ENCODE data around the gene SEC31B. TPM values are rescaled to one million over a fixed set of nuclear protein-coding genes. Genes with fewer than 3 reads are reported as not detected.

Gene SEC31B
- total RNA-seq, 2 experiments from 2014 or later = 202 to 208 TPM

DNA sequence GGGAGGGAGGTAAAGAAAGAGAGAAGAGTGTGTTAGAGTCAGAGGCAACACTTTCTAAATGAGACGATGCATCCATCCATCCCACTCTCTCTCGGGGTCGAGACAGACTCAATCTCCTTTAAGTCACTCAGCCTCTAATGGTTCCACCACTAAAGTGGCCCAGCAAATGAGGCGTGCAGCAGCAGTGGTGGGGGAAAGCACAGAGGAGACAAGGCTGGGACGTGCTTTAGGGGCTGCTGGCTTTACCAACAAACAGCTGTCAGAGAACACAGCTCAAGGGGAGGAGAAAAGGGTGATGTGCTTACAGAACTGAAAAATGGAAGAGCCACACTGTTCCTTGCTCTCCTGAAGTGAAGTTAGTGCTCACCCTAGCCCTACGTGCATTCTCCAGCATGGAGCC, 4.5 kb upstream of the SEC31B start:
- Mint-ChIP-seq H3K9me3 (no peaks in the 10 kb centered on the region), H3K27me3 (no peaks in the 10 kb centered on the region), H3K27ac (no peak overlapping the region), H3K4me1 (peaks cover 42% of the 10 kb centered on the region), H3K36me3 (ENCODE audit: low read depth) (peaks cover 48% of the 10 kb centered on the region), H3K4me3 (no peak overlapping the region)
- CTCF ChIA-PET = interaction anchor here (1.6 to 14.5 kb wide), 3 partner anchors 11 to 474 kb away, joined by 3 to 170 read pairs (median 7); partner anchors contain the start of gene HIF1AN
- POLR2A ChIA-PET = no interaction called here
- no peak for DNase-seq

DNA sequence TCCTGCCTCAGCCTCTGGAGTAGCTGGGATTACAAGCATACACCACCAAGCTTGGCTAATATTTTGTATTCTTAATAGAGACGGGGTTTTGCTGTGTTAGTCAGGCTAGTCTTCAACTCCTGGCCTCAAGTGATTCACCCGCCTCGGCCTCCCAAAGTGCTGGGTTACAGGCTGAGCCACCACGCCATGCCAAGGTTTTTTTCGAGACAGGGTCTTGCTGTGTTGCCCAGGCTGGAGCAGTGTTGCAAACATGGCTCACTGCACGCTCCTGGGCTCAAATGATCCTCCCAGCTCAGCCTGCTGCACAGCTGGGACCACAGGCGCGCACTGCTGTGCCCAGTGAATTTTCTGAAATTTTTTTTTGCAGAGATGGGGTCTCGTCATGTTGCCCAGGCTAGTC, 3.3 kb upstream of the SEC31B start:
- Mint-ChIP-seq H3K27ac (no peak overlapping the region), H3K36me3 (ENCODE audit: low read depth) (peaks cover 45% of the 10 kb centered on the region), H3K27me3 (no peaks in the 10 kb centered on the region), H3K9me3 (no peaks in the 10 kb centered on the region), H3K4me1 (peaks cover 47% of the 10 kb centered on the region), H3K4me3 (no peak overlapping the region)
- no peak for DNase-seq
- ChIA-PET POLR2A (interaction anchor here (0.5 to 0.8 kb wide), 2 partner anchors 14 to 226 kb away, joined by 3 read pairs; no protein-coding TSS in a partner anchor), CTCF (interaction anchor here (0.6 to 14.5 kb wide), 8 partner anchors 9 to 1533 kb away, joined by 3 to 170 read pairs (median 3); partner anchors contain the start of genes ARMH3 and HIF1AN)

DNA sequence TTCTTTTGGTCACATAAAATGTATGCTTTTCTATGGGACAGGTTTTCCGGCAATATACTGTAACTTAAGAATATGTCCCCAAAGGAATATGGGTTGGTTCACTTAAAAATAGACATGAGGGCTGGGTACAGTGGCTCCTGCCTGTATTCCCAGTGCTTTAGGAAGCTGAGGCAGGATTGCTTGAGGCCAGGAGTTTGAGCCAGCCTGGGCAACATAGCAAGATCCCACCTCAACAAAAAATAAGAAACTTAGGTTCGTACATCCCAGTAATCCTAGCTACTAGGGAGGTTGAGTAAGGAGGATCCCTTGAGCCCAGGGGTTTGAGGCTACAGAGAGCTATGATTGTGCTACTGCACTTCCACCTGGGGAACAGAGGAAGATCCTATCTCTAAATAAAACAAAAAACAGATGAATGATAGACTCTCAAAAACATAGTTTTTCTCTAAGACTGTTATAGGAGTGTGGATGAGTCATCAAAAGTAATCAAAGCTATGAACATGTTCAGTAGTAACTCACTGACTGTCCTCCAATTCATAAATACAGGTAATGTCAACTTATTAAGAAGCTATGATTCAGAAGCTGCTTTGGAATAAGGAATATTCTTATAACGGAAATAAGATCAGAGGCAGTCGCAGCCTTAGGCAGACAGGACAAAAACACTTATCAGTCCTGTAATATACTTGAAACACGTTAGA, 2.6 kb upstream of the SEC31B start:
- Mint-ChIP-seq H3K9me3 (no peaks in the 10 kb centered on the region), H3K4me3 (no peak overlapping the region), H3K27ac (no peak overlapping the region), H3K4me1 (peaks cover 48% of the 10 kb centered on the region), H3K27me3 (no peaks in the 10 kb centered on the region), H3K36me3 (ENCODE audit: low read depth) (peaks cover 49% of the 10 kb centered on the region)
- no peak for DNase-seq
- ChIA-PET CTCF (interaction anchor here (0.6 to 14.5 kb wide), 8 partner anchors 9 to 194 kb away, joined by 3 to 170 read pairs (median 4); partner anchors contain the start of gene HIF1AN), POLR2A (interaction anchor here (0.5 to 0.8 kb wide), 2 partner anchors 13 to 225 kb away, joined by 3 read pairs; no protein-coding TSS in a partner anchor)

DNA sequence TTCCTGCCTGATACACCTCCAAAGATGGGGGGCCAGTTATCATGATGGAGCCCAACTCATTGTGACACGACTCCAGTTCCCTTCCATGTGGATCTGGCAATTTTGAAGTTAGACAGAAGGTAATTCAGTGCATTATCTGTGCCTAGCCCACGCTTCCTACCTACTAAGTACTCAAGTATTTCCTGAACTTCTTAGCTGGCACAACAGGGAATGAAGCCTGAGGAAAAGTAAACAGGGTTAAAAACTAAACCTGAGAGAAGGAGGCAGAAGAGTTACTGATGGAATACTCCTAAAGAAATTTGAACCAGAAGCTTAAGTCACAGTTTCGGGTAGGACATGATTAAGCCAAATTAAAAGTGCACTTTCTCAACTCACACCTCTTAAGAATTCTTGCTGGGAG, 1.1 kb upstream of the SEC31B start:
- DNase-seq = no peak
- no peaks in the 10 kb centered on the region for H3K9me3 Mint-ChIP-seq
- CTCF ChIA-PET = interaction anchor here (1.4 to 14.5 kb wide), 2 partner anchors 8 to 193 kb away, joined by 6 to 170 read pairs; no protein-coding TSS in a partner anchor
- H3K27me3 Mint-ChIP-seq = no peaks in the 10 kb centered on the region
- POLR2A ChIA-PET = no interaction called here
- H3K36me3 Mint-ChIP-seq (ENCODE audit: low read depth) = peaks cover 47% of the 10 kb centered on the region
- no peak overlapping the region for H3K27ac Mint-ChIP-seq
- H3K4me3 Mint-ChIP-seq = no peak overlapping the region
- peaks cover 48% of the 10 kb centered on the region for H3K4me1 Mint-ChIP-seq

DNA sequence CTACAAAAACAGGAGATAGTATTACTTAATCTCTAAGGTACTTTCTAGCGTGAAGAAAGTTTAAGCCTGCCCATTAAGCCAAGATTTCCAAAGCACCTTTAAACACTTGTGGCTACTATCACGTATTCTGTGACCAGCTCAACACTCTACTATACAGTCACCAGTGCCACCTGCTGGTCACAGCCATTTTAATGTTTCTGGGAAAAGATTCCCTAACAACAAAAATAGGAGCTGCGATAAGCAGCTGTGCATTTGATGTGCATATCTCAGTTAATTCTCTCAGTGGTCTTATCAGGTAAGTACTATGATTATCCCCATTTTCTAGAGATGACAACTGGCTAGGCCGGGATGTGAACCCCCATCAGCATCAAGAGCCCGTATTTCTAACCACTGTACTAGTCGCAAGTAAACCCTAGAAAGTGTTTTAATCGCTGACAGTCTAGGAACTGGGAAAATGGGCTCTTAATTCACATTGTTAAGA, 860 bp downstream of the SEC31B start:
- peaks cover 39% of the 10 kb centered on the region for H3K36me3 Mint-ChIP-seq (ENCODE audit: low read depth)
- no peak overlapping the region for H3K4me3 Mint-ChIP-seq
- DNase-seq = peak; percentile 75
- no peaks in the 10 kb centered on the region for H3K9me3 Mint-ChIP-seq
- H3K27me3 Mint-ChIP-seq = no peaks in the 10 kb centered on the region
- POLR2A ChIA-PET = interaction anchor here (1.4 kb wide), 2 partner anchors 10 to 36 kb away, joined by 5 to 6 read pairs; no protein-coding TSS in a partner anchor
- CTCF ChIA-PET = interaction anchor here (0.6 to 14.5 kb wide), 19 partner anchors 6 to 191 kb away, joined by 3 to 170 read pairs (median 6); partner anchors contain the start of genes HIF1AN, NDUFB8 and SEC31B
- H3K4me1 Mint-ChIP-seq = peaks cover 53% of the 10 kb centered on the region
- peak overlapping the region; percentile 58 for H3K27ac Mint-ChIP-seq

DNA sequence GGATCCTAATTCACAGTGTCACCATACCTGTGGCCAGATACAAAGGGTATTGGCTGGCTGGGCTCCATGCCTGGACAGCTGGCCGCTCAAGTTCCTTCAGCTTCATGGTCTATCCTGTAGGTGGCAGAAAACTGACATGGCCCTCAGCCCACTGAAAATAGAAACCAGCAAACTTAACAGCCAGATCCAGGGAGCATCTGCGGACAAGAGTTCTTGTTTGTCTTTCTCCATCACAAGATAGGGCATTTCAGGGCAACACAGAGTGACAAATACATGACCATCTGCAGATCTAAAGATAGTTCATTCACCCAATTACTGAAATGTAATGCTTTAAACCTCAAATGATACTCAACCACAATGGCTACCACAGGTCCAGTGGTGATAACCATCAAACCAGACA, 2.8 kb downstream of the SEC31B start:
- ChIA-PET CTCF (interaction anchor here (1.2 to 12.7 kb wide), 6 partner anchors 8 to 84 kb away, joined by 4 to 170 read pairs (median 20); partner anchors contain the start of genes HIF1AN, NDUFB8 and SEC31B), POLR2A (no interaction called here)
- Mint-ChIP-seq H3K9me3 (no peaks in the 10 kb centered on the region), H3K4me1 (peaks cover 66% of the 10 kb centered on the region), H3K36me3 (ENCODE audit: low read depth) (peaks cover 49% of the 10 kb centered on the region), H3K27ac (no peak overlapping the region), H3K4me3 (no peak overlapping the region), H3K27me3 (no peaks in the 10 kb centered on the region)
- DNase-seq = no peak

DNA sequence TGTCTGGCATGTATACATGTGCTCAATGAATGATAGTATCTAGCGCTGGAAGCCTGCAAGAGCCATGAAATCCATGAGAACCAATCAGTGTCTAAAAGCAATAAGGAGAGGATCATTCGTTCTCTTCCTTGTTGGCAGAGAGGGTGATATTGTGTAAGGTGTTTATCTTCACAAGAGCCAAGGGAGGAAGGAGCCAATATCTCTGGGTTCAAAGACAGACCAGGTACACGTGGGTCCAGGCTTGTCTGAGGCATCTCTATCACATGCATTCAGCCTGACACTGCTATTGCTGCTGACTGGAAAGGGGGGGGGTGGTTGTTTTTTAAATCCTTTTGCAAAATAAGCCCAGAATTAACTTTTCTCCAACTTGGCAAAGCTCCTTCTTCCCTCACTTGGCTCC, 4.0 kb downstream of the SEC31B start:
- H3K36me3 Mint-ChIP-seq (ENCODE audit: low read depth) = peaks cover 50% of the 10 kb centered on the region
- no peaks in the 10 kb centered on the region for H3K27me3 Mint-ChIP-seq
- H3K9me3 Mint-ChIP-seq = no peaks in the 10 kb centered on the region
- CTCF ChIA-PET = interaction anchor here (0.8 to 12.7 kb wide), 5 partner anchors 9 to 432 kb away, joined by 3 to 170 read pairs (median 48); partner anchors contain the start of genes HIF1AN, NDUFB8 and SEC31B
- POLR2A ChIA-PET = no interaction called here
- H3K27ac Mint-ChIP-seq = peak overlapping the region; percentile 21
- no peak overlapping the region for H3K4me3 Mint-ChIP-seq
- H3K4me1 Mint-ChIP-seq = peaks cover 73% of the 10 kb centered on the region
- DNase-seq = no peak

DNA sequence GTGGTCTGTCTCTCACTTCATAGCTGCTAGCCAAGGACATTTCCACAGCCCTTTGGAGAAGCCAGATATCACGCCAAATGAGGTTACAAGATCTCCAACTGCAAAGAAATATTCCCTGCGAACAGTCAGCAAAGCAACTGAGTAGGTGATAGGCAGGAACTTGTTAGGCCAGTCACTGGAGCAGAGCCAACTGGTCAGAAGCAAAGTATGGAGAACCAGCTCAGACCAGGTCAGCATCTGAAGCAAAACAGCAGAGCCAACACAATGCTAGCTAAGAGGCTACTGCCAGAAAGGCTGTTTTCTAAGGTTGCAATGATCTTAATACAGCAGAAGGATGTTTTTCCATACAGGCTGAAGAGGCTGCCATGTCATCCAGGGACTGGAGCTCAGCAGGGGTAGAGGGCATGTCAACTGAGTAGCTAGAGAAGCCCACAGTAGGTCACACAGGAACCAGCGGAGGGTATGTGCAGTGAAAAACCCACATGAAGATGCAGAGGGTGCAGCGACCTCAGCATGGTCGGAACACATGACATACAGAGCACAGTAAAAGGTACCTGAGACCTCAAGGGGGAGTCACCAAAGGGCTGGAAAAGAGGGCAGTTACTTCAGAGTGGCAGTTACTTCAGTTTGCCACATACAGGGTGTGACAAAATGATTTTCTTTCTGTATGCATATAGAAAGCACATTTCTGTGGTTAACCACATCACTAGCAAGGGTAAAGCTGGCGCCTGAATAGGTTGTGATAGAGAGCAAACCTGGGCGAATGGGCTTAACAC, 8.9 kb downstream of the SEC31B start:
- Mint-ChIP-seq H3K27me3 (no peaks in the 10 kb centered on the region), H3K9me3 (no peaks in the 10 kb centered on the region), H3K36me3 (ENCODE audit: low read depth) (peaks cover 54% of the 10 kb centered on the region), H3K4me3 (peak overlapping the region; percentile 49), H3K27ac (peak overlapping the region; percentile 93), H3K4me1 (peaks cover 84% of the 10 kb centered on the region)
- CTCF ChIA-PET = interaction anchor here (0.6 to 12.7 kb wide), 9 partner anchors 12 to 166 kb away, joined by 3 to 170 read pairs (median 5); partner anchors contain the start of genes HIF1AN, NDUFB8 and SEC31B
- POLR2A ChIA-PET = interaction anchor here (0.6 to 1.3 kb wide), 2 partner anchors 14 to 33 kb away, joined by 3 to 5 read pairs; no protein-coding TSS in a partner anchor
- peak; percentile 89 for DNase-seq

DNA sequence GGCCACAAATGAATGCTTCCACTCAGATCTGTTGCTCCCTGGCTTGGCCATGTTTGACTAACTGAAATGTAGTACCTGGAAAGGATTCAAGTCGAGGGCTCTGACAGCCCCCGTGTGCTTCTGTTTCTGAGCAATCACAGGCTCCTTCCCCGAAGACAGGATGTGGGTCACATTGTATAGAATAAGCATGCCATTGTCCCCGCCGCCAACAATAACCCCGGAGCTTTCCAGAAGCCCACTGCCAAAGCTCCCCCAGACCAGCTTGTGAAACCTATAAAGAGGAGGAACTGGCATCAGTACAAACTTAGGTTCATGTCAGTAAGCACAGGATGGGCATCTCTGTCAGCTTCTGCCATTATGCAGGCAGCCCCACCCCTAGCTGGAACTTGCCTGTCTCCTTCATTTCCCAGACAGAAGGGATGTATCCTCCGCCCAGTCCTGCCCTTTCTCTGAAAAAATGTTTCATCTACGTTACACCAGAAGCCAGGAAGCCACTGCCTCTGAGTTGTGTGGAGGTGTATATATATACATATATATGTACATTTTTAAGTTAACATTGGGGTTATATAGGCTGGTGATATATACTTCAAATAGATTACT, 10.3 kb downstream of the SEC31B start:
- CTCF ChIA-PET = interaction anchor here (0.6 to 12.7 kb wide), 26 partner anchors 9 to 283 kb away, joined by 3 to 170 read pairs (median 4); partner anchors contain the start of genes HIF1AN, NDUFB8, SCD and SEC31B
- POLR2A ChIA-PET = interaction anchor here (0.6 to 1.5 kb wide), 8 partner anchors 9 to 388 kb away, joined by 3 to 10 read pairs (median 4); partner anchors contain the start of gene HIF1AN
- peak overlapping the region; percentile 78 for H3K4me3 Mint-ChIP-seq
- peak; percentile 83 for DNase-seq
- H3K27ac Mint-ChIP-seq = peak overlapping the region; percentile 93
- peaks cover 93% of the 10 kb centered on the region for H3K4me1 Mint-ChIP-seq
- no peaks in the 10 kb centered on the region for H3K27me3 Mint-ChIP-seq
- peaks cover 60% of the 10 kb centered on the region for H3K36me3 Mint-ChIP-seq (ENCODE audit: low read depth)
- no peaks in the 10 kb centered on the region for H3K9me3 Mint-ChIP-seq

DNA sequence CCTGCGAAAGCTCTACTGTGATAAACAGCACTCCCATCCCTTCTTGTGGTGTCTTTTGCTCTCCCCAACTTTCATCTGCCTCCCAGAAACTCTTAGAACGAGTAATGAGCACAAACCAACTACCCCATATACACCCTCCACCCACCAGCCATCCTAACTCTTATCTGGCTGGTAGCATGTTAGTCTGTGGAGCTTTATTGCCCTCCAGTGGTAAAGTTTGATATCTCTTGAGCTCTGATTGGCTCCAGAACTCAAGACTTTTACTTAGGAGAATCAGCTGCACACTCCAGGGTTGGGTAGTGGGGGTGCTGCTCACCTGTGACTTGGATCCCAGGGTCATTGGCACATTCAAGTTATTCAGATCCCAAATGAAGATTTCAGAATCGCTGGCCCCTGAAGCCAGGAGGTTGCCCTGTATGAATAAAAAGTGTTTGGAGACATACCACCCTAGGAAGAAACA, 10.9 kb downstream of the SEC31B start:
- Mint-ChIP-seq H3K27ac (peak overlapping the region; percentile 93), H3K4me1 (peaks cover 95% of the 10 kb centered on the region), H3K27me3 (no peaks in the 10 kb centered on the region), H3K36me3 (ENCODE audit: low read depth) (peaks cover 63% of the 10 kb centered on the region), H3K4me3 (peak overlapping the region; percentile 78), H3K9me3 (no peaks in the 10 kb centered on the region)
- ChIA-PET POLR2A (interaction anchor here (0.6 to 1.5 kb wide), 8 partner anchors 10 to 388 kb away, joined by 3 to 10 read pairs (median 4); partner anchors contain the start of gene HIF1AN), CTCF (interaction anchor here (0.6 to 12.7 kb wide), 27 partner anchors 9 to 283 kb away, joined by 3 to 170 read pairs (median 4); partner anchors contain the start of genes HIF1AN, NDUFB8, SCD and SEC31B)
- DNase-seq = peak; percentile 82

DNA sequence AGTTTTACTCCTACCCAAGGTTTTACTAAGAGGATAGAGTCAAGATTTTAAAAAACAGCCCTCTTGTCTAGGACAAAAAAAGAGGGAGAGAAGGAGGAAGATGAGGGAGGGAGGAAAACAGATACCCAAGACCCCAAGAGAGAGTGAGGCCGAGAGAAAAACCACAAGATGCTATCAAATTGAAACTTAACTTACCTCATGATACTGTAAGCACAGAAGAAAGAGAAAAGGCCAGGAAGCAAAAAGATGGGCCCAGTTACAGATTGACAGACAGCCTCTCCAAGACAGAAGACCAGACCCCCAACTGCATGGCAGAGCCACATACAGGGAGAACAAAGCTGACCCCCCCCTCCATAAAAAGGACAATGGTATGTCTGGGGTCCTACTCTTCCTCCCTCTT, 11.4 kb downstream of the SEC31B start:
- POLR2A ChIA-PET = interaction anchor here (1.0 to 1.5 kb wide), 4 partner anchors 10 to 167 kb away, joined by 3 to 10 read pairs (median 5); partner anchors contain the start of gene HIF1AN
- peak overlapping the region; percentile 78 for H3K4me3 Mint-ChIP-seq
- no peaks in the 10 kb centered on the region for H3K27me3 Mint-ChIP-seq
- no peak for DNase-seq
- no peaks in the 10 kb centered on the region for H3K9me3 Mint-ChIP-seq
- CTCF ChIA-PET = interaction anchor here (0.9 to 12.7 kb wide), 19 partner anchors 8 to 181 kb away, joined by 3 to 170 read pairs (median 7); partner anchors contain the start of genes HIF1AN, NDUFB8, SCD and SEC31B
- peak overlapping the region; percentile 93 for H3K27ac Mint-ChIP-seq
- H3K4me1 Mint-ChIP-seq = peaks cover 97% of the 10 kb centered on the region
- peaks cover 62% of the 10 kb centered on the region for H3K36me3 Mint-ChIP-seq (ENCODE audit: low read depth)

Measured in activated CD4-positive, alpha-beta T cell treated with anti-CD3 and anti-CD28 coated beads, Interleukin-2, amount 10 ng/mL, durations not matched to agents 7 days and 5 days (primary cell).